ENCODE data around the gene ASXL2. TPM values are rescaled to one million over a fixed set of nuclear protein-coding genes. Genes with fewer than 3 reads are reported as not detected.

The ASXL2 gene
- polyA plus RNA-seq, 1 donor from 2014 or later = 2.9 TPM

- TF ChIP-seq EP300 (conservative IDR thresholded peaks at IDR 0.05; ENCODE audit: poor library complexity, severe bottlenecking) (no peak), REST (IDR thresholded peaks at IDR 0.05; ENCODE audit: borderline replicate concordance) (no peak), MXI1 (conservative IDR thresholded peaks at IDR 0.05; ENCODE audit: poor library complexity, severe bottlenecking) (no peak), TAF1 (IDR thresholded peaks at IDR 0.05; ENCODE audit: low read depth) (no peak), EZH2 (IDR thresholded peaks at IDR 0.05; ENCODE audit: borderline replicate concordance, insufficient read depth, low read length, poor library complexity, severe bottlenecking) (no peak), RAD21 (conservative IDR thresholded peaks at IDR 0.05) (no peak)
- Histone ChIP-seq H3K4me3 (ENCODE audit: low read length) (no peak overlapping the region), H3K9me2 (ENCODE audit: insufficient read depth, low read length) (no peaks in the 10 kb centered on the region), H3K36me3 (ENCODE audit: insufficient read depth, low read length) (no peaks in the 10 kb centered on the region), H3K9me3 (ENCODE audit: low read length) (no peaks in the 10 kb centered on the region), H3K27ac (ENCODE audit: low read length) (no peak overlapping the region), H3K4me2 (ENCODE audit: low read length) (no peak overlapping the region), H2AFZ (ENCODE audit: low read depth, low read length) (no peak overlapping the region), H3K27me3 (ENCODE audit: insufficient read depth, low read depth, low read length) (no peaks in the 10 kb centered on the region), H4K20me1 (ENCODE audit: insufficient read depth) (no peaks in the 10 kb centered on the region), H3K79me2 (replicated peaks; ENCODE audit: insufficient read depth, low read length) (no peaks in the 10 kb centered on the region), H3F3A (ENCODE audit: insufficient read depth, low read length, poor library complexity, severe bottlenecking) (no peaks in the 10 kb centered on the region), H3K9ac (ENCODE audit: low read length) (no peak overlapping the region)
These were observed 142.5 kb downstream of the ASXL2 start for GRCh38 chr2:25735835-25736234.

GRCh38 chr2:25728559-25728958 lies 149.7 kb downstream of the ASXL2 start:
- Histone ChIP-seq H3K4me3 (ENCODE audit: low read length) (no peak overlapping the region), H3K9me3 (ENCODE audit: low read length) (no peaks in the 10 kb centered on the region), H3K9me2 (ENCODE audit: insufficient read depth, low read length) (no peaks in the 10 kb centered on the region), H3K79me2 (replicated peaks; ENCODE audit: insufficient read depth, low read length) (no peaks in the 10 kb centered on the region), H3K9ac (ENCODE audit: low read length) (no peak overlapping the region), H2AFZ (ENCODE audit: low read depth, low read length) (no peak overlapping the region), H4K20me1 (ENCODE audit: insufficient read depth) (no peaks in the 10 kb centered on the region), H3K27ac (ENCODE audit: low read length) (no peak overlapping the region), H3F3A (ENCODE audit: insufficient read depth, low read length, poor library complexity, severe bottlenecking) (no peaks in the 10 kb centered on the region), H3K27me3 (ENCODE audit: insufficient read depth, low read depth, low read length) (no peaks in the 10 kb centered on the region), H3K36me3 (ENCODE audit: insufficient read depth, low read length) (no peaks in the 10 kb centered on the region), H3K4me2 (ENCODE audit: low read length) (no peak overlapping the region)
- no peak for TF ChIP-seq CTCF (IDR thresholded peaks at IDR 0.05; ENCODE audit: poor library complexity, severe bottlenecking)
- TF ChIP-seq EZH2 (IDR thresholded peaks at IDR 0.05; ENCODE audit: borderline replicate concordance, insufficient read depth, low read length, poor library complexity, severe bottlenecking) = no peak
- TF ChIP-seq EP300 (conservative IDR thresholded peaks at IDR 0.05; ENCODE audit: poor library complexity, severe bottlenecking) = no peak
- TF ChIP-seq RAD21 (conservative IDR thresholded peaks at IDR 0.05) = no peak
- no peak for TF ChIP-seq TAF1 (IDR thresholded peaks at IDR 0.05; ENCODE audit: low read depth)
- no peak for TF ChIP-seq POLR2AphosphoS5 (IDR thresholded peaks at IDR 0.05)
- no peak for TF ChIP-seq REST (IDR thresholded peaks at IDR 0.05; ENCODE audit: borderline replicate concordance)
- TF ChIP-seq SMC3 (conservative IDR thresholded peaks at IDR 0.05; ENCODE audit: poor library complexity) = no peak
- no peak for TF ChIP-seq MXI1 (conservative IDR thresholded peaks at IDR 0.05; ENCODE audit: poor library complexity, severe bottlenecking)

All from neural cell (in vitro differentiated cells).